ENCODE measurements around the gene GPR31. TPM values are rescaled to one million over a fixed set of nuclear protein-coding genes. Genes with fewer than 3 reads are reported as not detected.

GPR31 gene
- total and polyA plus RNA-seq, 9 of the 15 experiments (the other 6 are each of a cell fraction or from before 2014, with no cell fraction given): not detected

- ChIA-PET CTCF (ENCODE audit: low intra/inter-chr PET ratio) (no interaction called here), POLR2A (interaction anchor here (0.7 to 0.8 kb wide), 2 partner anchors 9 to 302 kb away, joined by 3 to 4 read pairs; no protein-coding TSS in a partner anchor)
- DNase-seq (ENCODE audit: extremely low read depth in 1 of 4, low spot score in 3 of 4): no peak
- Histone ChIP-seq H3K27ac (ENCODE audit: extremely low read depth, low read depth, low read length) (no peak overlapping the region), H3K36me3 (ENCODE audit: control insufficient read depth, insufficient read depth, low read length) (no peaks in the 10 kb centered on the region), H3K9me1 (ENCODE audit: control insufficient read depth, insufficient read depth, low read length) (no peaks in the 10 kb centered on the region), H3K9ac (ENCODE audit: insufficient read depth in 1 of 2, low read depth in 2 of 2, low read length in 2 of 2) (no peak overlapping the region), H3K79me2 (ENCODE audit: control insufficient read depth, insufficient read depth, low read length) (no peaks in the 10 kb centered on the region), H3K4me3 (no peak overlapping the region), H3K4me2 (ENCODE audit: insufficient read depth, low read length) (no peak overlapping the region), H2AFZ (ENCODE audit: low read depth, low read length) (no peak overlapping the region), H3K27me3 (ENCODE audit: control insufficient read depth in 2 of 2, insufficient read depth in 2 of 2, low read length in 2 of 2) (peaks cover 26 to 44% of the 10 kb centered on the region in 2 experiments), H3K4me1 (replicated peaks in 1 of 2; ENCODE audit: control insufficient read depth in 2 of 2, insufficient read depth in 2 of 2, low read length in 2 of 2) (no peaks in the 10 kb centered on the region), H4K20me1 (replicated peaks; ENCODE audit: control insufficient read depth, insufficient read depth, low read length) (0 out of 2 replicates have a peak, but pooled peaks cover 2% of the 10 kb centered on the region), H3K9me3 (replicated peaks; ENCODE audit: control insufficient read depth, insufficient read depth, low read depth, low read length) (no peaks in the 10 kb centered on the region)
- no peak for ATAC-seq
- in situ Hi-C loops (cut with MboI): no loop called here
- no TSS peak for BruUV-seq (replicated peaks)
- no peak for FAIRE-seq
- under 1% methylated on average over 6 of the region's 6 CpGs for WGBS (ENCODE audit: insufficient coverage, low coverage, missing lambda C conversion rate)
- intact Hi-C loops (cut with micrococcal nuclease): no loop called here
- no peak for TF ChIP-seq MTF1 (CRISPR knock-in tag; IDR thresholded peaks at IDR 0.05; ENCODE audit: borderline replicate concordance)
- no peak for TF ChIP-seq MYNN (IDR thresholded peaks at IDR 0.05)
- no peak for TF ChIP-seq MYNN (CRISPR knock-in tag; IDR thresholded peaks at IDR 0.05)
- no peak for TF ChIP-seq ZNF586 (CRISPR knock-in tag; conservative IDR thresholded peaks at IDR 0.05)
- TF ChIP-seq E2F8 (IDR thresholded peaks at IDR 0.05; ENCODE audit: low read depth, partially characterized antibody): no peak
- no peak for TF ChIP-seq NR3C1 (CRISPR knock-in tag; IDR thresholded peaks at IDR 0.05)
- no peak for TF ChIP-seq KLF16 (IDR thresholded peaks at IDR 0.05)
- TF ChIP-seq ZNF785 (CRISPR knock-in tag; IDR thresholded peaks at IDR 0.05): no peak
- no peak for TF ChIP-seq MCM5 (IDR thresholded peaks at IDR 0.05; ENCODE audit: low read depth)
- no peak for TF ChIP-seq NR4A1 (CRISPR knock-in tag; IDR thresholded peaks at IDR 0.05)
- TF ChIP-seq NR4A1 (tag; IDR thresholded peaks at IDR 0.05): no peak
- no peak for TF ChIP-seq EHMT2 (IDR thresholded peaks at IDR 0.05)
- no peak for TF ChIP-seq ZNF324 (CRISPR knock-in tag; IDR thresholded peaks at IDR 0.05)
- TF ChIP-seq TBP (optimal IDR thresholded peaks at IDR 0.05; ENCODE audit: low read depth, low read length): no peak
- no peak for TF ChIP-seq MLX (CRISPR knock-in tag; conservative IDR thresholded peaks at IDR 0.05)
- no peak for TF ChIP-seq FOXA1 (IDR thresholded peaks at IDR 0.05; ENCODE audit: borderline replicate concordance)
- TF ChIP-seq U2AF2 (optimal IDR thresholded peaks at IDR 0.05; ENCODE audit: low read depth, low read length): no peak
These were observed 27.6 kb downstream of the GPR31 start for GRCh38 chr6:167130008-167130677.

All from K562 (cell line).